Lower leg skin (tissue), 4 donors: ENCODE data around the gene MRPL55. TPM values are rescaled to one million over a fixed set of nuclear protein-coding genes. Genes with fewer than 3 reads are reported as not detected.

Experiments used
- DNase-seq, 2 donors: peaks; one replicate each; pipeline ENCODE4 v3.0.0-alpha.2; 2019; ENCODE audit warnings: low spot score in 2 of 2
- H3K4me3 ChIP-seq: fragments of 200-600 bp; sonication (generic); 2 replicates; pipeline ENCODE4 v1.5.1; 2017; ENCODE audit warnings: mild to moderate bottlenecking, low read depth; ENCODE audit not compliant: poor library complexity, severe bottlenecking
- CTCF ChIP-seq, 3 donors: fragments of 450-650 bp; IDR thresholded peaks; one replicate each; pipeline ENCODE4 v1.5.1; 2016; ENCODE audit warnings: antibody characterized with exemption in 3 of 3, mild to moderate bottlenecking in 3 of 3, moderate library complexity in 2 of 3
- POLR2A ChIP-seq, 2 donors: fragments of 450-650 bp; IDR thresholded peaks; one replicate each; pipeline ENCODE4 v1.6.1; 2016 to 2017; ENCODE audit warnings: antibody characterized with exemption in 2 of 2, mild to moderate bottlenecking in 1 of 2, moderate library complexity in 1 of 2
- WGBS, 2 donors: methylation state at CpG; one replicate each; pipeline ENCODE4 v1.1.5; 2018; 5-methylcytosine and 5-hydroxymethylcytosine counted together
- intact Hi-C: fragments of 100-400 bp; cut with DNase I; formaldehyde crosslinking; loops from one replicate; pipeline ENCODE4 v1.15.0; 2023; ENCODE audit warnings: low total_unique reads
- total RNA-seq, 4 donors: library from RNA; depleted of rRNA; stranded (reverse); fragments of >200 nt; gene quantifications; one replicate each; pipeline ENCODE4 v1.1.0, GENCODE V29; 2016

The MRPL55 gene
- total RNA-seq, 4 donors from 2014 or later = 59.1 to 100 (median 82.2) TPM

GRCh38 chr1:228062812-228063211 is 46.3 kb downstream of the MRPL55 start:
- no peak overlapping the region for H3K4me3 ChIP-seq
- intact Hi-C loops = no loop called here
- no peak for TF ChIP-seq POLR2A (IDR thresholded peaks at IDR 0.05)
- TF ChIP-seq CTCF (IDR thresholded peaks at IDR 0.05) = no peak
- DNase-seq = peak in 1 of 2 donors; percentile 73
- WGBS, 2 donors = 43 to 62% methylated on average over 3 to 4 of the region's 4 CpGs

- TF ChIP-seq POLR2A (IDR thresholded peaks at IDR 0.05) = no peak
- no peak for TF ChIP-seq CTCF (IDR thresholded peaks at IDR 0.05)
- H3K4me3 ChIP-seq = no peak overlapping the region
- 94 to 97% methylated on average over 8 of the region's 9 CpGs for WGBS, 2 donors
- intact Hi-C loops = no loop called here
- peak in 1 of 2 donors; percentile 78 for DNase-seq
Observed at GRCh38 chr1:228062085-228062791, 46.9 kb downstream of the MRPL55 start.

DNA sequence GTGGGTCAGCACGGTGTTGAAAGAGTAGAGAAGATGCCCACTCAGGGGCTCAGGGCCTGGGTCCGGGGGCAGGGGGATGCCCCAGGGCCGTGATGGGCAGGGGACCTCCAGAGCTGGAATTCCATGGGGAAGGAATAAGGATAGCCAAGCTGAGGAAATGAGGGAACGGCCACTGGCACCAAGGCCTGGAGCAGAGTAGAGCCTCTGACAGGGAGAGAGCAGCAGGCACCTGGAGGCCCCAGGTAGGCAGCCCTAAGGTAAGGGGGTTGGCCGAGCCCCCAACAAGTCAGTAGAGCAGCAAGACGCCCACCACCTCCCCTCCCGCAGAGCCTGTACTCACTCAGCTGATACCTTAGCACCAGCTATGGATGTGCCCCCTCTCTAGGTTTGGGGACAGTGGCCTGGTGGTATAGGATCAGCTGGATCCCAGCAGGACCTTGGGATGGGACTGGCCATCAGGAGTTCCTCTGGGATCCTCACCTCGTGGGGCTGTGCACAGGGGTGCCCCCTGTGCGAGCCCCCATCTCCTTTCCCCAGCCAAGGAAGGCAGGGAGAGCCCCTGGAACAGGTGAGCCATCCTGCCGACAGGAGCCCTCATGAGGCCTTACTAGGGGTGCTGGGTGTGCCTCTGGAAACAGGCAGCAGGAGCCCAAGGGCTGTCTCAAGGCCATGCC is 47.6 kb downstream of the MRPL55 start:
- WGBS, 2 donors = 71 to 75% methylated on average over 10 of the region's 10 CpGs
- TF ChIP-seq POLR2A (IDR thresholded peaks at IDR 0.05) = no peak
- no peak for TF ChIP-seq CTCF (IDR thresholded peaks at IDR 0.05)
- intact Hi-C loops = no loop called here
- no peak overlapping the region for H3K4me3 ChIP-seq
- DNase-seq = peak in 1 of 2 donors; percentile 85

DNA sequence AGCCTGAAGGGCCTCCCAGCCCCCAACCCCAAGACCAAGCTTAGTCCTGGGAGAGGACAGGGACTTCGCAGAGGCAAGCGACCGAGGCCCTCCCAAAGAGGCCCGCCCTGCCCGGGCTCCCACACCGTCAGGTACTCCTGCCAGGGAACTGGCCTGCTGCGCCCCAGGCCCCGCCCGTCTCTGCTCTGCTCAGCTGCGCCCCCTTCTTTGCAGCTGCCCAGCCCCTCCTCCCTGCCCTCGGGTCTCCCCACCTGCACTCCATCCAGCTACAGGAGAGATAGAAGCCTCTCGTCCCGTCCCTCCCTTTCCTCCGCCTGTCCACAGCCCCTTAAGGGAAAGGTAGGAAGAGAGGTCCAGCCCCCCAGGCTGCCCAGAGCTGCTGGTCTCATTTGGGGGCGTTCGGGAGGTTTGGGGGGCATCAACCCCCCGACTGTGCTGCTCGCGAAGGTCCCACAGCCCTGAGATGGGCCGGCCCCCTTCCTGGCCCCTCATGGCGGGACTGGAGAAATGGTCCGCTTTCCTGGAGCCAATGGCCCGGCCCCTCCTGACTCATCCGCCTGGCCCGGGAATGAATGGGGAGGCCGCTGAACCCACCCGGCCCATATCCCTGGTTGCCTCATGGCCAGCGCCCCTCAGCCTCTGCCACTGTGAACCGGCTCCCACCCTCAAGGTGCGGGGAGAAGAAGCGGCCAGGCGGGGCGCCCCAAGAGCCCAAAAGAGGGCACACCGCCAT is 48.5 kb downstream of the MRPL55 start:
- DNase-seq = no peak
- no peak overlapping the region for H3K4me3 ChIP-seq
- intact Hi-C loops = no loop called here
- TF ChIP-seq POLR2A (IDR thresholded peaks at IDR 0.05) = no peak
- TF ChIP-seq CTCF (IDR thresholded peaks at IDR 0.05) = no peak
- WGBS, 2 donors = 21 to 23% methylated on average over 30 to 31 of the region's 34 CpGs

DNA sequence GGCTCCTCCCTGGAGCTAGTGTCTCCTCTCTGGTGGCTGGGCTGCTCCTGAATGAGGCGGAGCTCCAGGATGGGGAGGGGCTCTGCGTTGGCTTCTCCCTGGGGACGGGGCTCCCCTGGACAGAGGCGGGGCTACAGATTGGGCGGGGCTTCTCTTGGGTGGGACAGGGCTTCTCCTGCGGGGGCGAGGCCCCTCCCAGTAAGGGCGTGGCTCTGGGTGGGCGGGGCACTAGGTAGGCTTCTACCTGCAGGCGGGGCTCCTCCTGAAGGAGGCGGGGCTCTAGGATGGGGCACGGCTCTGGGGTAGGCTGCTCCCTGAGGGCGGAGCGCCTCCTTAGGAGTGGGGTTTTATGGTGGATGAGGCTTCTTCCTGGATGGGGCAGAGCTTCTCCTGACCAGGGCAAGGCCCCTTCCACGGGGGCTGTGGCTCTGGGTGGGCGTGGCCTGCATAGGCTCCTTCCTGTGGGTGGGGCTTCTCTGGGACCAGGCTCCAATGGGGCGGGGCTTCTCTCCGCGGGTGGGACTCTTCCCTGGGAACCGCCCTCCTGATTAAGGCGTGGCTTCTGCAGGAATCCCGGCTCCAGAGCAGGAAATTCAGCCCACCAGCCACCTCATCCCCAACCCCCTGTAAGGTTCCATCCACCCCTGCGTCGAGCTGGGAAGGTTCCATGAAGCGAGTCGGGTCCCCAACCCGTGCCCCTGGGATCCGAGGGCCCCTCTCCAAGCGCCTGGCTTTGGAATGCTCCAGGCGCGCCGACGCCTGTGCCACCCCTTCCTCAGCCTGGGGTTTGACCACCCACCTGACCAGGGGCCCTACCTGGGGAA is 49.3 kb downstream of the MRPL55 start:
- no peak overlapping the region for H3K4me3 ChIP-seq
- 5 to 7% methylated on average over 23 to 29 of the region's 33 CpGs for WGBS, 2 donors
- TF ChIP-seq CTCF (IDR thresholded peaks at IDR 0.05) (no peak), POLR2A (IDR thresholded peaks at IDR 0.05) (no peak)
- DNase-seq = peak; percentile 82 to 95
- intact Hi-C loops = no loop called here
